Limb (tissue), 2 donors: ENCODE measurements around the gene FEM1C.

Experiments
- DNase-seq, 2 donors: peaks; one replicate each; pipeline ENCODE4 v3.0.0-alpha.2; 2016; ENCODE audit errors: extremely low spot score in 2 of 2

FEM1C gene

GRCh38 chr5:115558388-115558956, 13.9 kb upstream of the FEM1C start:
- no peak for DNase-seq

- DNase-seq = no peak
These were observed 13.3 kb upstream of the FEM1C start for GRCh38 chr5:115557667-115558387.

- no peak for DNase-seq
These were observed 11.7 kb upstream of the FEM1C start for GRCh38 chr5:115556276-115556675.

- no peak for DNase-seq
These were observed 10.6 kb upstream of the FEM1C start for GRCh38 chr5:115555084-115555633.

- DNase-seq = no peak
These were observed 8.5 kb upstream of the FEM1C start for GRCh38 chr5:115553082-115553481.

- DNase-seq = no peak
These were observed 6.8 kb upstream of the FEM1C start for GRCh38 chr5:115551415-115551814.

GRCh38 chr5:115549154-115549553, 4.6 kb upstream of the FEM1C start:
- DNase-seq = no peak

GRCh38 chr5:115548683-115549082, 4.1 kb upstream of the FEM1C start:
- DNase-seq = no peak

GRCh38 chr5:115545351-115545882, 842 bp upstream of the FEM1C start:
- no peak for DNase-seq

GRCh38 chr5:115544043-115544435, 536 bp downstream of the FEM1C start:
- DNase-seq = peak in 1 of 2 donors; percentile 59

- no peak for DNase-seq
These were observed 1.1 kb downstream of the FEM1C start for GRCh38 chr5:115543365-115544042.

- no peak for DNase-seq
These were observed 1.8 kb downstream of the FEM1C start for GRCh38 chr5:115542651-115543364.

GRCh38 chr5:115542086-115542485, 2.5 kb downstream of the FEM1C start:
- DNase-seq = peak in 1 of 2 donors; percentile 18

- no peak for DNase-seq
These were observed 3.0 kb downstream of the FEM1C start for GRCh38 chr5:115541611-115542010.

GRCh38 chr5:115535479-115536035, 9.0 kb downstream of the FEM1C start:
- no peak for DNase-seq

GRCh38 chr5:115532517-115532916, 12.1 kb downstream of the FEM1C start:
- DNase-seq = no peak

GRCh38 chr5:115531787-115532367, 12.7 kb downstream of the FEM1C start:
- no peak for DNase-seq

- no peak for DNase-seq
These were observed 13.2 kb downstream of the FEM1C start for GRCh38 chr5:115531380-115531779.

- DNase-seq = no peak
These were observed 14.1 kb downstream of the FEM1C start for GRCh38 chr5:115530426-115530825.

GRCh38 chr5:115526604-115527003, 18.0 kb downstream of the FEM1C start:
- DNase-seq = no peak
